Heart right ventricle (tissue), 12 donors: ENCODE results near the gene GAB3. TPM values are rescaled to one million over a fixed set of nuclear protein-coding genes. Genes with fewer than 3 reads are reported as not detected.

Experiments used
- polyA plus RNA-seq, 2 donors: library from polyadenylated mRNA; stranded (reverse); fragments of 200-250 nt; gene quantifications; one replicate each; pipeline ENCODE4 v1.2.3, GENCODE V29; 2013
- total RNA-seq, 10 donors: library from RNA; stranded (reverse); fragmentation: NEBNext Ultra II Directional in 3 of 10; extraction: Animal tissue kit (Norgen Biotek cat#: 25700) in 3 of 10; gene quantifications; one replicate each; pipeline versions ENCODE4 v1.2.1 to v1.2.4, GENCODE V29; 2021 to 2023
- donor health status: ischemic (EF 13 %, LVEDD 7.1; RV severe dilation, severe dysfunction).
- donor health status: healthy with polysubstance abuse.
- donor health status: DM: no; HTN: yes; CAD: no.
- donor health status: DM: no; HTN: no; CAD: no.
- donor health status: ischemic (EF 25% LVEDD 6.9; RV normal size, moderate dysfunction).
- donor health status: ischemic (EF 25% LVEDD 5.7; RV mildly dilated, moderate dysfunction).
- donor health status: healthy.
- donor health status: nonischemic (EF 11% LVEDD 7.7; RV severe dilation, severe dysfunction).
- donor health status: DM: yes; HTN: yes; CAD: no.
- donor health status: PGD.
- donor health status: ischemic (EF 29% LVEDD 5.4; RV normal size, mild dysfunction).
- donor health status: nonischemic (EF 23%, LVEDD 6.1; RV moderate dilation, normal function).

Gene GAB3
- total and polyA plus RNA-seq, 12 donors: 5.9 to 32.1 (median 22.0) TPM

Other genes with a start within 250 kb of the GAB3 start
- gene FAM3A, start 234.8 kb downstream of the GAB3 start, total RNA-seq: 10 to 100 TPM; 36.5 to 73.9 (median 48.4) TPM
- 10 to 100 TPM; 69.1 to 76.6 TPM for gene FAM3A, start 234.8 kb downstream of the GAB3 start, polyA plus RNA-seq
- gene G6PD, start 204.2 kb downstream of the GAB3 start, total RNA-seq: 10 to 100 TPM in 4 of 10 donors, 1 to 10 TPM in 6; 5.0 to 20.9 (median 8.5) TPM
- gene G6PD, start 204.2 kb downstream of the GAB3 start, polyA plus RNA-seq: 10 to 100 TPM; 10.3 to 19.2 TPM
- gene IKBKG, start 203.5 kb downstream of the GAB3 start, total RNA-seq: 10 to 100 TPM; 11.6 to 21.7 (median 15.1) TPM
- 10 to 100 TPM; 14.6 to 27.0 TPM for gene IKBKG, start 203.5 kb downstream of the GAB3 start, polyA plus RNA-seq
- not detected for gene CTAG1A, start 165.9 kb downstream of the GAB3 start, total RNA-seq
- not detected for gene CTAG1A, start 165.9 kb downstream of the GAB3 start, polyA plus RNA-seq
- not detected for gene CTAG1B, start 131.8 kb downstream of the GAB3 start, total RNA-seq
- gene CTAG1B, start 131.8 kb downstream of the GAB3 start, polyA plus RNA-seq: not detected
- gene CTAG2, start 97.5 kb downstream of the GAB3 start, total RNA-seq: not detected
- gene CTAG2, start 97.5 kb downstream of the GAB3 start, polyA plus RNA-seq: not detected
- 10 to 100 TPM; 18.8 to 31.9 (median 26.6) TPM for gene DKC1, start 11.8 kb upstream of the GAB3 start, total RNA-seq
- 10 to 100 TPM; 25.0 to 25.5 TPM for gene DKC1, start 11.8 kb upstream of the GAB3 start, polyA plus RNA-seq
- 10 to 100 TPM; 31.8 to 50.6 (median 40.3) TPM for gene MPP1, start 54.4 kb upstream of the GAB3 start, total RNA-seq
- gene MPP1, start 54.4 kb upstream of the GAB3 start, polyA plus RNA-seq: 10 to 100 TPM; 18.4 to 20.8 TPM
- under 1 TPM in 3 of 10 donors, not detected in 7; 0.28 to 0.47 (median 0.28) TPM for gene SMIM9, start 83.6 kb upstream of the GAB3 start, total RNA-seq
- not detected for gene SMIM9, start 83.6 kb upstream of the GAB3 start, polyA plus RNA-seq
- gene F8A1, start 135.3 kb upstream of the GAB3 start, total RNA-seq: 10 to 100 TPM; 16.1 to 34.3 (median 26.9) TPM
- 10 to 100 TPM; 13.9 to 41.5 TPM for gene F8A1, start 135.3 kb upstream of the GAB3 start, polyA plus RNA-seq